GM18858 (cell line): ENCODE results near the gene GRIPAP1.

Experiments
- ATAC-seq: cut with Tn5 transposase; IDR thresholded peaks from one replicate; pipeline ENCODE4 v1.9.1; 2021; ENCODE audit not compliant: unreplicated experiment

Gene GRIPAP1

DNA sequence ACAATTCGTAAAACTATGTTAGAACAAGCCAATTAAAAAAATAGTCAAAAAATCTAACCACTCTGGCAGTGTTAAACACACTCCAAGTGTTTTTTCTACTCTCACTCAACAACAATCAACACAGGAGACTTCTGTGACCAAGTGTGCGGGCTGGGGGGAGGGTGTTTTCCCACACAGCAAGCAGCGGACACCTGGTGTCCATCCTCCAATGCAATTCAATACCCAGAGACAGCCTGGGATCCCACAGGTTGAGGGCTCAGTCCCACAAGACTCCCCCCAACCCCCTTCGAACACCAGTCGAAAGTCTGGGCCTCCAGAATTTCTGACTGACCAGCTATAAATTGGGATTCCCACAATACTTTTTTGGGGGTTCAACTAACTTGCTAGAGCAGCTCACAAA is 74.9 kb downstream of the GRIPAP1 start:
- ATAC-seq: no peak

DNA sequence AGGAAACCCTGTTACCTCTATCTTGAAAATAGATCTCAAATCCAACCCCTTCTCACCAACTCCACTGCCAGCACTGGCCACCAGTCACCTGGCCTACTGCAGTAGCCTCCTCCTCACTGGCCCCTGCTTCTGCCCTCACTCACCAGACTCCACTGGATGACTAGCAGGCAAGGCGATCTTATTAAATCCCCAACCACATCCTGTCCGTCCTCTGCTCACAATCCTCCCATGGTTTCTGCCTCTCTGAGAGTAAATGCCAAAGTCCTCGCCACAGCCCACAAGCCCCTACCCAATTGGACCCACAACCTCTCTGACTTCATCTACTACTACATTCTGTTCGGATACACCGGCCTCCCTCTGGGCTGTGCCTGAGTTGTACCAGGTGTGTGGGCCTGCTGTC is 77.8 kb downstream of the GRIPAP1 start:
- ATAC-seq: no peak

DNA sequence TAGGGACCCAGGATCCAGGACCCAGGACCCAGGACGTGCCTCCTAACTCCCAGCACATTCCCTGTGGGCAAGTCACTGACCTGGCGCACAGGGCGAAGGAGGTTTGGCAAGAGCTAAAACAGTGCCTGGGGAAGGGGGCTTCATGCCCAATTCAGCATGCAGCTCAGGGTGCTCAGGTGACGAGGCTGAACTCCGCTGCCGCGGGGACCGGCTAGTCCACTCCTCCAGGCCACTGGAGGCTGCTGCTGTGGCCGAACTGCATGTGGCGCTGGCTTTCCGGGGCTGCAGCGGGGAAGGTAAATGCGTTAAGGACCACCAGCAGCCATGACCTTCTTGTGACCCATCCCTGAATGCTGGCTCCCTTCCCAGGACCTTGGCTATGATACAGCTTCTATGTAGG is 78.3 kb downstream of the GRIPAP1 start:
- ATAC-seq: no peak
